ENCODE data around the gene RAB28.

The RAB28 gene

GRCh38 chr4:13525606-13526281 lies 41.6 kb upstream of the RAB28 start:
- ATAC-seq, result no peak
- TF ChIP-seq ESRRG (CRISPR knock-in tag; IDR thresholded peaks at IDR 0.05) (no peak), CREB5 (CRISPR knock-in tag; IDR thresholded peaks at IDR 0.05; ENCODE audit: low read depth) (no peak), RARB (CRISPR knock-in tag; IDR thresholded peaks at IDR 0.05) (no peak)

DNA sequence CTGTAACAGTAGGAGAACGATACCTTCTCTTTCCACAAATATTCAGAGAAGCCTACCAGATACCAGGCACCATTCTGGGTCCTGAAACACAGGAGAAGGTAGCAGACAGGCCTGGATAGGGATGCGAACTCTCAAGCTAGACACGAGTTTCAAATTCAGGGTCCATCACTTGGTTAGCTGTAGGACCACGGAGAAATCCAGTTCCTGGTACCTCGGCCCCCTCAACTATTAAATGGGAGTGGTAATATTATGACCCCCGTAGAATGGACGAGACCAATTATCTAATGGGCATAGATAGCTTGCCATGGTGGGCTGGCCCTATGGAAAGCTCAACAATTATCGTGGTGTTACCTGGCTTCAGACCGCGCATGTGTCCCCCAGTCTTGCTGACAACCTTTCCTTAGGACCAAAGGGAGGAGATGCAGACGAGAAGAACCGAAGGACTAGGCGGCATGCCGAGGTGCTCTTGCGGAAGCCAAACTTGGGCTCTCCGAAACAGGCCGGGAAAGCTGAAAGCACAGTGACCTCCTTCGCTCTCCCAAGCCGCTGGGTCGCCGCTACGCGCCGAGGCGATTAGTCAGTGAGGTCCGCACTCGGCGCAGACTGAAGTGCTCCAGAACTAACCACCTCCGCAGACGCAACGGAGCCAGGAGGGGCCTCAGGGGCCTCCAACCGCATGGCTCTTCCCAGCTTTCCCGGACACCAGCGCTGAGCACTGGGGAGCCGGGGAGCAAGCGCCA lies 40.5 kb upstream of the RAB28 start:
- TF ChIP-seq CREB5 (CRISPR knock-in tag; IDR thresholded peaks at IDR 0.05; ENCODE audit: low read depth), result no peak
- TF ChIP-seq CSRNP3 (CRISPR knock-in tag; IDR thresholded peaks at IDR 0.05), result no peak
- TF ChIP-seq ZNF70 (CRISPR knock-in tag; IDR thresholded peaks at IDR 0.05), result no peak
- no peak for TF ChIP-seq RARB (CRISPR knock-in tag; IDR thresholded peaks at IDR 0.05)
- TF ChIP-seq ZNF8 (CRISPR knock-in tag; IDR thresholded peaks at IDR 0.05), result no peak
- no peak for TF ChIP-seq POU6F1 (CRISPR knock-in tag; IDR thresholded peaks at IDR 0.05; ENCODE audit: borderline replicate concordance, low read depth)
- no peak for TF ChIP-seq OSR1 (CRISPR knock-in tag; IDR thresholded peaks at IDR 0.05)
- TF ChIP-seq PPARA (CRISPR knock-in tag; IDR thresholded peaks at IDR 0.05; ENCODE audit: borderline replicate concordance), result no peak
- no peak for TF ChIP-seq ESRRG (CRISPR knock-in tag; IDR thresholded peaks at IDR 0.05)
- no peak for TF ChIP-seq ZFP3 (CRISPR knock-in tag; IDR thresholded peaks at IDR 0.05)
- no peak for TF ChIP-seq SNAI2 (CRISPR knock-in tag; IDR thresholded peaks at IDR 0.05)
- TF ChIP-seq, protein P1, sequence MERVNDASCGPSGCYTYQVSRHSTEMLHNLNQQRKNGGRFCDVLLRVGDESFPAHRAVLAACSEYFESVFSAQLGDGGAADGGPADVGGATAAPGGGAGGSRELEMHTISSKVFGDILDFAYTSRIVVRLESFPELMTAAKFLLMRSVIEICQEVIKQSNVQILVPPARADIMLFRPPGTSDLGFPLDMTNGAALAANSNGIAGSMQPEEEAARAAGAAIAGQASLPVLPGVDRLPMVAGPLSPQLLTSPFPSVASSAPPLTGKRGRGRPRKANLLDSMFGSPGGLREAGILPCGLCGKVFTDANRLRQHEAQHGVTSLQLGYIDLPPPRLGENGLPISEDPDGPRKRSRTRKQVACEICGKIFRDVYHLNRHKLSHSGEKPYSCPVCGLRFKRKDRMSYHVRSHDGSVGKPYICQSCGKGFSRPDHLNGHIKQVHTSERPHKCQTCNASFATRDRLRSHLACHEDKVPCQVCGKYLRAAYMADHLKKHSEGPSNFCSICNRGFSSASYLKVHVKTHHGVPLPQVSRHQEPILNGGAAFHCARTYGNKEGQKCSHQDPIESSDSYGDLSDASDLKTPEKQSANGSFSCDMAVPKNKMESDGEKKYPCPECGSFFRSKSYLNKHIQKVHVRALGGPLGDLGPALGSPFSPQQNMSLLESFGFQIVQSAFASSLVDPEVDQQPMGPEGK (CRISPR knock-in tag; IDR thresholded peaks at IDR 0.05; ENCODE audit: borderline replicate concordance), result no peak
- no peak for TF ChIP-seq CSDC2 (CRISPR knock-in tag; IDR thresholded peaks at IDR 0.05)
- no peak for TF ChIP-seq TSHZ2 (CRISPR knock-in tag; IDR thresholded peaks at IDR 0.05)
- no peak for TF ChIP-seq ZFP30 (CRISPR knock-in tag; IDR thresholded peaks at IDR 0.05)
- ATAC-seq, result no peak

DNA sequence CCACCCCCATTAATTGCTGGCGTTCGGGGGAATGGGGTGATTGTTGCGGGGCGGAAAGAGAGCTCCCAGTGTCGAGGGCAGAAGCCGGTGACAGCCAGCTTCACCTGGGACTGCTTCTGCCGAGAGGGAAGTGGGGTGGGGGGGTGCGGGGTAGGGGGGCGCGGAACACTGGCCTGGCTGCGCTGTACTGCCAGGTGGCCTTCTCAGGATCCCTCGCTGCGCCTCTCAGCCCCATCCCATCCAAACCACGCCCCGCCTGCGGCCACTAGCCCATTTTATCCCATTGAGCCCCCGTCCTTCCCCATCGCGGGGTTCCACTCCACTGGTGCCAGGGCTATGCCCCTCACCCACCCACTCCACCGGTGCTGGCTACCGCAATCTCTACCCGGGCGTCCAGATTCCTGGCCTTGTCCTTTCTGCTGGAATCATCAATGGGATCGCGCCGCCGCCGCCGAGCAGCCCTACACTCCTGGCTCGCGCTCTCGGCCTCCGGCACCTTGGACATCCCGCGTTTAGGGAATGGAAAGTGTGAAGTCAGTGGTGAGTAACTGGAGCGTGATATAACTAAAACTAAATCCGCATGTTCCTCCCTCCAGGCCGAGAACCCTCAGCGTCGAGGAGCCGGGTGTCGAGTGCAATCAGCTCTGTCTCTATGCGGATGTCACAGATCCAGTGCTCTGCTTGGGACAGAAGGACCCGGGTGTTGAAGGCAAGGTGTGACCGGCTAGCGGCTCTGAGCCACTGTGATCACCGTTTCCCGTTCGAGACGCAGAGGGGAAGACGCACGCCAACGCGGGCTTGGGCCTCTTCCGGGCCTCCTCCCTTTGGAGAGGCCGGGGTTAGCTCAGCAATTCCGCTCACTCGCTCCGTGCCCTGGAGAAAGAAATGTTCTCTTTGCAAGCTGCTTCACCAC lies 39.7 kb upstream of the RAB28 start:
- TF ChIP-seq TCF4 (CRISPR knock-in tag; IDR thresholded peaks at IDR 0.05; ENCODE audit: borderline replicate concordance) (no peak), ARNTL (CRISPR knock-in tag; IDR thresholded peaks at IDR 0.05; ENCODE audit: borderline replicate concordance, low read depth) (no peak), OSR1 (CRISPR knock-in tag; IDR thresholded peaks at IDR 0.05) (no peak), BACH2 (CRISPR knock-in tag; IDR thresholded peaks at IDR 0.05; ENCODE audit: borderline replicate concordance) (no peak), ISL1 (CRISPR knock-in tag; IDR thresholded peaks at IDR 0.05) (no peak), ZFP30 (CRISPR knock-in tag; IDR thresholded peaks at IDR 0.05) (no peak), ZNF70 (CRISPR knock-in tag; IDR thresholded peaks at IDR 0.05) (no peak)

More for the DNA sequence above, 39.7 kb upstream of the RAB28 start:
- no peak for ATAC-seq
